ENCODE measurements around the gene UBE2I. TPM values are rescaled to one million over a fixed set of nuclear protein-coding genes. Genes with fewer than 3 reads are reported as not detected.

UBE2I gene
- total RNA-seq, 3 donors from 2014 or later = 52.5 to 67.8 (median 62.2) TPM

DNA sequence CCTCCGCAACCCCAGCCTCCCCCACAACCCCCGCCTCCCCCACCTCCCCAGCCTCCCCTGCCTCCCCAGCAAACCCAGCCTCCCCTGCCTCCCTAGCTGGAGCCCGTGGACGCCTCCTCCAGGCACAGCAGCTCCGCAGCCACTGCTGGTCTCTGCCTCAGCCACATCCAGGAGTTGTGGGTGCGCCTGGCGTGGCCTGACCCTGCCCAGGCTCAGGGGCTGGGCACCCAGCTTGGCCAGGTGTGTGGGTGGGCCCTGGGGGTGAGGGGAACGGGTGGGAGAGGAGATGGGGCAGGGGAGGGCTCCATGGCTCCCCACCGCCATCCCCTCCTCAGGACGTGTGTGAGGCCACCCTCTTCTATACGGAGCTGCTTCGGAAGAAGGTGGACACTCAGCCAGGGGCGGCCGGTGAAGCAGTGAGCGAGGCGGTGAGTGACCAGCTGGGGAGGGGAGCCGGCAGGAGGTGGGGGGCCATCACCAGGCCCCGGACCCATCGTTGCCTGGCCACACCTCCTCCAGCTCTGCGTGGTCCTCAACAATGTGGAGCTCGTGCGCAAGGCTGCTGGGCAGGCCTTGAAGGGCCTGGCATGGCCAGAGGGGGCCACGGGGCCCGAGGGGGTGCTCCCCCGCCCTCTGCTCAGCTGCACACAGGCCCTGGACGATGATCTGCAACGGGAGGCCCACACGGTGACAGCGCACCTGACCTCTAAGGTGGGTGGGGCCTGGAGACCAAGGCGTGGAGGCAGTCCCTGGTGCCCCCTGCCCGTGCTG lies 36.4 kb downstream of the UBE2I start:
- no peak for DNase-seq (ENCODE audit: low spot score in 2 of 2)
- Histone ChIP-seq H3K27ac (no peak overlapping the region), H3K36me3 (no peaks in the 10 kb centered on the region), H3K27me3 (no peaks in the 10 kb centered on the region), H3K9me3 (no peaks in the 10 kb centered on the region), H3K4me1 (peaks cover 4% of the 10 kb centered on the region in 2 donors), H3K4me3 (no peak overlapping the region)
- intact Hi-C loops (cut with DNase I; ENCODE audit: low total_unique reads) = loop anchor here (2.0 kb wide), 1 partner anchor 37 kb away; the partner anchor contains the start of gene UBE2I
- TF ChIP-seq, protein P1, sequence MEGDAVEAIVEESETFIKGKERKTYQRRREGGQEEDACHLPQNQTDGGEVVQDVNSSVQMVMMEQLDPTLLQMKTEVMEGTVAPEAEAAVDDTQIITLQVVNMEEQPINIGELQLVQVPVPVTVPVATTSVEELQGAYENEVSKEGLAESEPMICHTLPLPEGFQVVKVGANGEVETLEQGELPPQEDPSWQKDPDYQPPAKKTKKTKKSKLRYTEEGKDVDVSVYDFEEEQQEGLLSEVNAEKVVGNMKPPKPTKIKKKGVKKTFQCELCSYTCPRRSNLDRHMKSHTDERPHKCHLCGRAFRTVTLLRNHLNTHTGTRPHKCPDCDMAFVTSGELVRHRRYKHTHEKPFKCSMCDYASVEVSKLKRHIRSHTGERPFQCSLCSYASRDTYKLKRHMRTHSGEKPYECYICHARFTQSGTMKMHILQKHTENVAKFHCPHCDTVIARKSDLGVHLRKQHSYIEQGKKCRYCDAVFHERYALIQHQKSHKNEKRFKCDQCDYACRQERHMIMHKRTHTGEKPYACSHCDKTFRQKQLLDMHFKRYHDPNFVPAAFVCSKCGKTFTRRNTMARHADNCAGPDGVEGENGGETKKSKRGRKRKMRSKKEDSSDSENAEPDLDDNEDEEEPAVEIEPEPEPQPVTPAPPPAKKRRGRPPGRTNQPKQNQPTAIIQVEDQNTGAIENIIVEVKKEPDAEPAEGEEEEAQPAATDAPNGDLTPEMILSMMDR (IDR thresholded peaks at IDR 0.05) = no peak
- no peak for TF ChIP-seq POLR2AphosphoS5 (IDR thresholded peaks at IDR 0.05)
- no peak for TF ChIP-seq POLR2A (IDR thresholded peaks at IDR 0.05)

DNA sequence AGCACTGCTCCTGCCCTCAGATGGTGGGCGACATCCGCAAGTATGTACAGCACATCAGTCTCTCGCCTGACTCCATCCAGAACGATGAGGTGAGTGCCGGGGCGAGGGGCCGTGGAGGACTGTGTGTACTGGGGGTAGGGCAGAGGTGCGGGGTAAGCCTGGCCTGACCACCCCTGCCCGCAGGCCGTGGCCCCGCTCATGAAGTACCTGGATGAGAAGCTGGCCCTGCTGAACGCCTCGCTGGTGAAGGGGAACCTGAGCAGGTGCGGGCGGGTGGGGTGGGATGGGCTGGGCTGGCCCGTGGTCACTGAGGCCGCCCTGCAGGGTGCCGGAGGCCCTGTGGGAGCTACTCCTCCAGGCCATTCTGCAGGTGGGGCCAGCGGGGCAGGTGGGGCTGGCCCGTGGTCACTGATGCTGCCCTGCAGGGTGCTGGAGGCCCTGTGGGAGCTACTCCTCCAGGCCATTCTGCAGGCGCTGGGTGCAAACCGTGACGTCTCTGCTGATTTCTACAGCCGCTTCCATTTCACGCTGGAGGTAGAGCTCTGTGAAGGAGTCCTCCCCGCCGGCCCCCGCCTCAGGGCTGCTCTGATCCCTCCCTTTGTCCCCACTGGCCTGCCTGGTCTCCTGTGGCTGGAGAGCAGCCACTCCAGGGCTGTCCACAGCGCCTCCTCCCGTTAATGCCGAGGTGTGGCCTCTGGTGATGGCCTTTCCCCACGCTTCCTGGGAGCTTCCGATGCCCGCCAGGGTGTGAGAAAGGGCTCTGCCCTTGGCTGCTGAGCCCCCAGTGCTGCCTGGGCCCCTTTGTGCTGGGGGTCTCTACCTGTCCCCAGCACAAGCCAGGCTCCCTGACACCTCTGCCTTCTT lies 37.2 kb downstream of the UBE2I start:
- TF ChIP-seq, protein P1 (IDR thresholded peaks at IDR 0.05) = no peak
- TF ChIP-seq POLR2A (IDR thresholded peaks at IDR 0.05) = no peak
- no peak for TF ChIP-seq POLR2AphosphoS5 (IDR thresholded peaks at IDR 0.05)
- intact Hi-C loops (cut with DNase I; ENCODE audit: low total_unique reads) = loop anchor here (2.0 kb wide), 1 partner anchor 38 kb away; the partner anchor contains the start of gene UBE2I
- Histone ChIP-seq H3K4me1 (peaks cover 4% of the 10 kb centered on the region in 2 donors), H3K36me3 (no peaks in the 10 kb centered on the region), H3K27ac (no peak overlapping the region), H3K27me3 (no peaks in the 10 kb centered on the region), H3K9me3 (no peaks in the 10 kb centered on the region), H3K4me3 (no peak overlapping the region)
- DNase-seq (ENCODE audit: low spot score in 2 of 2) = no peak

DNA sequence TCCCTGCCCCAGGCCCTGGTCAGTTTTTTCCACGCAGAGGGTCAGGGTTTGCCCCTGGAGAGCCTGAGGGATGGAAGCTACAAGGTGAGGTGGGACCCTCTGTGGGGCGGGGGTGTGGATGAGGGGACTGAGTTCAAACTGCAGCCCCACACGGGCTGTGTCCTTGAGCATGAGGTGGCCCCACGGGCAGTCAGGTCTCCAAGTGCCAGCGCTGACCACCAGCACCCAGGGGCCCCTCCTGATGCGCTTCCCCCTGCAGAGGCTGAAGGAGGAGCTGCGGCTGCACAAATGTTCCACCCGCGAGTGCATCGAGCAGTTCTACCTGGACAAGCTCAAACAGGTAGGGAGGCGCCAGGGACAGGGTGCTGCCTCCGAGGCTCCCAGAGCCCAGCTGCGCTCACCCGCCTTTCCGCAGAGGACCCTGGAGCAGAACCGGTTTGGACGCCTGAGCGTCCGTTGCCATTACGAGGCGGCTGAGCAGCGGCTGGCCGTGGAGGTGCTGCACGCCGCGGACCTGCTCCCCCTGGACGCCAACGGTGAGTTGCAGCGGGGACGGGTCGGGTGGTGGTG lies 37.9 kb downstream of the UBE2I start:
- no peak overlapping the region for H3K4me3 ChIP-seq
- H3K9me3 ChIP-seq = no peaks in the 10 kb centered on the region
- peaks cover 4 to 7% of the 10 kb centered on the region in 2 donors for H3K4me1 ChIP-seq
- no peak overlapping the region for H3K27ac ChIP-seq
- DNase-seq (ENCODE audit: low spot score in 2 of 2) = no peak
- intact Hi-C loops (cut with DNase I; ENCODE audit: low total_unique reads) = loop anchor here (2.0 kb wide), 1 partner anchor 39 kb away; the partner anchor contains the start of gene UBE2I
- H3K36me3 ChIP-seq = no peaks in the 10 kb centered on the region
- TF ChIP-seq, protein P1 (IDR thresholded peaks at IDR 0.05) = no peak
- TF ChIP-seq POLR2A (IDR thresholded peaks at IDR 0.05) (no peak), POLR2AphosphoS5 (IDR thresholded peaks at IDR 0.05) (no peak)
- no peaks in the 10 kb centered on the region for H3K27me3 ChIP-seq

DNA sequence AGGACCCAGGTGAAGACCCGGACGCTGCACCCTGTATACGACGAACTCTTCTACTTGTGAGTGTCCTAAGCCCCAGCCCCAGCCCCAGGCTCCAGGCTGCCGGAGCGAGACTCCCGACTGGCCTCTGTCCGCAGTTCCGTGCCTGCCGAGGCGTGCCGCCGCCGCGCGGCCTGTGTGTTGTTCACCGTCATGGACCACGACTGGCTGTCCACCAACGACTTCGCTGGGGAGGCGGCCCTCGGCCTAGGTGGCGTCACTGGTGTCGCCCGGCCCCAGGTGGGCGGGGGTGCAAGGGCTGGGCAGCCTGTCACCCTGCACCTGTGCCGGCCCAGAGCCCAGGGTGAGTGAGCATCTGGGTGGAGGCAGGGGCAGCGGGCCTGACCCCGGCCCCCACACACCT lies 38.5 kb downstream of the UBE2I start:
- DNase-seq (ENCODE audit: low spot score in 2 of 2) = no peak
- H3K27ac ChIP-seq = no peak overlapping the region
- H3K36me3 ChIP-seq = no peaks in the 10 kb centered on the region
- intact Hi-C loops (cut with DNase I; ENCODE audit: low total_unique reads) = loop anchor here (2.0 kb wide), 1 partner anchor 39 kb away; the partner anchor contains the start of gene UBE2I
- no peaks in the 10 kb centered on the region for H3K27me3 ChIP-seq
- H3K4me1 ChIP-seq = peaks cover 3 to 10% of the 10 kb centered on the region in 2 donors
- no peak overlapping the region for H3K4me3 ChIP-seq
- TF ChIP-seq POLR2AphosphoS5 (IDR thresholded peaks at IDR 0.05) (no peak), POLR2A (IDR thresholded peaks at IDR 0.05) (no peak)
- TF ChIP-seq, protein P1 (IDR thresholded peaks at IDR 0.05) = no peak
- H3K9me3 ChIP-seq = no peaks in the 10 kb centered on the region
